ENCODE measurements around the gene CSTF2.

Gene CSTF2

DNA sequence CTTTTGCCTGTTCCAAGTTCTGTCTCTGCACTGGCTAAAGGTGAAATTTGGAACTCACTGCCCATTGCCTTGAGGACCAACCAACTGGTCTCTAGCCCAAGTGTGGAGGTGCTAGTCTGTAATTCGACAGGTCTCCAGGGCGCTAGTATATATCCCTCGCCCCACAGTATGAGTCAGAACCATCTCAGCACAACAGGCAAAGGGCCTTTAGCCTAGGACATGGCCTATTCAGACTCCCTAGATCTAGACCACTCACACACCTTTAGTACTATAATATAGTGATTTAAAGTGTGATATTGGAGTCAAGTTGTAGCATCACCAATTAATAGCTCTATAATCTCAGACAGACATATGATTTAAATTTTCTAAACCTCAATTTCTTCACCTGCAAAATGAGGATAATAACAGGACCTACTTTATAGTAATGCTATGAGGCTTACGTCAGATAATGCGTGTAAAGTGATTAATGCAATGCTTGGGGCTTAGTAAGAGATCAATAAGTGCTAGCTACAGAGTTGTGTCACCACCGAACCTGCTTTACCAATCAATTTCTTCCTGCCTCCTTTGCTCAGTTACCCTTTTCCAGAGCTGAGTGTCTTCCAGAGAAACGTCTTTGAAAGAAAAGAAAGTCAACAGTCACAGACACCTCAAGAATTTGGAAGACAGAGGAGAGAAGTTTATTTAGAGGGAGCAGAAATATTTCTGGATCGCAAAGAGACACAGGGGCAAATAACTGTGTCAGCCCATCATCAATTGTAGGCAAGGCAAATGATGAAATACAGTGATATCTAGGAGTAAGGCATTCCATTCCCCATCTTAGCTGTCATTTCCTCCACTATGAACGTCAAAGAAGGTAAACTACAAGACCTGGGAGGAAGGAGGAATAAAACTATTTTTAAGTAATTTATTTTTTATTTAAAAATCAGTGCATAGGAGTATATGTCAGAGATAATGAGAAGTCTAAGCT is 51.7 kb downstream of the CSTF2 start:
- DNase-seq (ENCODE audit: low read depth in 2 of 2): no peak

DNA sequence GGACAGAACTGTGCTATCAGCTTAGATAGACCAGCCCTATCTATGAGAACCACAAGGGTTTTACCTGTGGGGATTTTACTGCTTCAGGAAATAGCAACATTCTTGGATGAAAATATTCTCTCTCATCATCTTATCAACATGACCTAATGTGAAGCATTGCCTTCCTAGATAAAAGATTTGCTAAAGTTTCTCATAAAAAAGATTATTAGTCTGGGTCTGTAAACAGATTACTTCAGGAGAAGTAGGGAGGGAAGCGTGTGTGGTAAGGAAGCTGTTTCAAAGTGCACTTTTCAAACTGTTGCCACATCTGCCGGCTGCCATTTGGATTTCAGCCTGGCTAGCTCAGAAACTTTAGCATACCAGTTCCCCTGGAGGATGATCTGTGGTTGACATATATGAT is 54.1 kb downstream of the CSTF2 start, which contains the start of gene NOX1:
NOX1 (minus strand) TSS at position 35 of the 400 bp plus-strand sequence. CDS start 220 bp downstream, outside the sequence.
- no peak for DNase-seq (ENCODE audit: low read depth in 2 of 2)

DNA sequence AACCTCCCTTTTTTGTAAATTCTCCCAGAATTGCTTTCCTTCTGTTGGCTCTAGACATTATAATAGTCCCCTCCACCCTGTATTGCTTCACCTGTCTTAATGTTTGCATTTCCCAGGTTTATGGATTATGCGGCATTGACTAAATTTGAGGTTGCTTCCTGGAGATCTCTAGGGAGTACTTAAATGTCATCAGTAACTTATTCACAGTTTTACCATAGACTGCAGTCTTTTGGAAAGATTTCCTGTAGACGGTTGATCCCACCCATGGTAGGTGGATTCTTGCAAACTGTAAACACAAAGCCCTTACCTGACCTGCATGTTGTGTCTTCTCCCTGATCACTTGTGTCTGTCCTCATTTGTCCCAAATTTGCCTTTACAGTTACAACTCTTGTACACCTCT is 60.2 kb downstream of the CSTF2 start:
- no peak for DNase-seq (ENCODE audit: low read depth in 2 of 2)

DNA sequence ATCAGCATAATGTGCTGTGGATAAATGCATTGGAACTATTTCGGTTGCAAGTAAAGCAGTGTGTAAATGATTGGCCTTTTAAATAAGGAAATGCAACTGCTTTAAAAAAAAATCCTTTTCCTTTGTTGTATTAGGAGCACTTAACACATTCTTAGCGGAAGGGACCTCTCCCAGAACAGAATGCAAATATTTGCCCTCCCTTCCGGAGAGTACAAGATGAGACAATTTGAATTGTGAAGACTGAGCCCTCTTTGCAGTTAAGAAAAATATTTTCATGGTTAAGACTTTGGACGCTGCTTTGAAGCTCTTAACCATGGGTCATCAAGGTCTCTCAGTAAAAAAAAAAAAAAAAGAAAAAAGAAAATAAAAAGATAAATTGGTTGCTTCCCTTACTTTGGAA is 63.5 kb downstream of the CSTF2 start:
- no peak for DNase-seq (ENCODE audit: low read depth in 2 of 2)
